Fibroblast of lung (primary cell): ENCODE data around the gene MSX1. TPM values are rescaled to one million over a fixed set of nuclear protein-coding genes. Genes with fewer than 3 reads are reported as not detected.
A peak's percentile ranks its signal among the peaks of the same experiment; 100 is the strongest.

ENCODE experiments used
- DNase-seq, 2 donors: peaks; one replicate each; pipeline versions ENCODE4 v3.0.0 to v3.0.0-alpha.2; 2010; ENCODE audit warnings: low read depth in 2 of 2
- H2AFZ ChIP-seq: 2 replicates; pipeline ENCODE4 v1.5.1; 2012; ENCODE audit warnings: low read length, control low read depth, inconsistent platforms
- H3K27ac ChIP-seq: 2 replicates; pipeline ENCODE4 v1.5.1; 2011; ENCODE audit warnings: low read length, control low read depth; ENCODE audit not compliant: insufficient read depth
- H3K27me3 ChIP-seq: 2 replicates; pipeline ENCODE4 v1.5.1; 2011; ENCODE audit warnings: mild to moderate bottlenecking, low read length; ENCODE audit not compliant: control insufficient read depth, insufficient read depth
- H3K36me3 ChIP-seq: 2 replicates; pipeline ENCODE4 v1.5.1; 2011; ENCODE audit warnings: low read length; ENCODE audit not compliant: control insufficient read depth, insufficient read depth
- H3K4me1 ChIP-seq: 2 replicates; pipeline ENCODE4 v1.5.1; 2011; ENCODE audit warnings: low read length; ENCODE audit not compliant: control insufficient read depth, insufficient read depth; ENCODE audit errors: extremely low read depth
- H3K4me2 ChIP-seq: 2 replicates; pipeline ENCODE4 v1.5.1; 2011; ENCODE audit warnings: low read length, control low read depth; ENCODE audit not compliant: insufficient read depth; ENCODE audit errors: extremely low read depth
- H3K4me3 ChIP-seq, 4 experiments: fragments of 200-600 bp in 1 of 4; sonication (generic) in 1 of 4; replicated peaks in 1 of 4; 2 replicates each; pipeline ENCODE4 v1.5.1; 2011 to 2016; ENCODE audit warnings: low read length in 4 of 4, low read depth in 3 of 4, mild to moderate bottlenecking in 3 of 4, control low read depth in 2 of 4, inconsistent platforms in 1 of 4, mixed read lengths in 1 of 4; ENCODE audit not compliant: insufficient read depth in 1 of 4; ENCODE audit errors: control extremely low read depth in 1 of 4
- H3K79me2 ChIP-seq: 2 replicates; pipeline ENCODE4 v1.5.1; 2012; ENCODE audit warnings: mild to moderate bottlenecking, low read length, inconsistent platforms; ENCODE audit not compliant: control insufficient read depth, insufficient read depth
- H3K9ac ChIP-seq: 2 replicates; pipeline ENCODE4 v1.5.1; 2011; ENCODE audit warnings: mild to moderate bottlenecking, low read length, control low read depth; ENCODE audit not compliant: insufficient read depth
- H3K9me3 ChIP-seq: 2 replicates; pipeline ENCODE4 v1.5.1; 2012; ENCODE audit warnings: low read depth, low read length; ENCODE audit not compliant: control insufficient read depth, insufficient read depth
- H4K20me1 ChIP-seq: 2 replicates; pipeline ENCODE4 v1.5.1; 2011; ENCODE audit warnings: low read length; ENCODE audit not compliant: control insufficient read depth, insufficient read depth; ENCODE audit errors: extremely low read depth
- EZH2 ChIP-seq: IDR thresholded peaks from 2 replicates; pipeline ENCODE4 v1.5.1; 2012; ENCODE audit warnings: low read length, control low read depth, mild to moderate bottlenecking; ENCODE audit errors: missing control alignments
- polyA plus RNA-seq, 2 donors: library from polyadenylated mRNA; depleted of rRNA in 1 of 2; stranded (reverse) in 1 of 2; unstranded in 1 of 2; fragments of >200 nt; gene quantifications; 2 replicates each; pipeline ENCODE4 v1.2.1, GENCODE V29; 2011 to 2012; ENCODE audit warnings: missing spikeins in 1 of 2
- total RNA-seq: library from RNA; depleted of rRNA; stranded (reverse); fragments of >200 nt; gene quantifications from 2 replicates; pipeline ENCODE4 v1.2.1, GENCODE V29; 2014
- TF ChIP-seq, protein P1 (sequence below), 2 donors: IDR thresholded peaks in 1 of 2; conservative IDR thresholded peaks in 1 of 2; 1 replicate in 1 of 2; 2 replicates in 1 of 2; pipeline ENCODE4 v1.5.1; 2011 to 2012; ENCODE audit warnings: low read length in 2 of 2, control low read depth in 1 of 2, inconsistent platforms in 1 of 2, low read depth in 1 of 2, mild to moderate bottlenecking in 1 of 2

The MSX1 gene
- total and polyA plus RNA-seq, 2 donors (not counting 1 experiment from before 2014, with no cell fraction given): 1.3 to 2.1 TPM

DNA sequence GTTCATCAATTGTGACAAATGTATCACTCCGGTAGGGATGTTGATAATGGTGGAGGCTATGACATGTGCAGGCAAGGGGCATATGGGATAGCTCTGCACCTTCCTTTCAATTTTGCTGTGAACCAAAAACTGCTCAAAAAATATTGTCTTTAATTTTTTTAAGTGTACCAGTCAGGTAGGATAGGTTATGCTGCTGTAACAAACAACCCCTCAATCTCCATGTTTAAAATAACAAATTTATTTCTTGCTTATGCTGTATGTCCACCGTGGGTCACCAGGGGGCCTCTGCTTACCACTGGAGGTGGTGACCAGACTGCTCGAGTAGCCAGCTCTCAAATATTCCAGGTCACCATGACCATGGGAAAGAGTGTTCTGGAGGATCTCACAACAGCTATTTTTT is 23.4 kb upstream of the MSX1 start:
- H3K79me2 ChIP-seq: no peaks in the 10 kb centered on the region
- H3K4me3 ChIP-seq: no peak overlapping the region
- no peaks in the 10 kb centered on the region for H3K9me3 ChIP-seq
- no peaks in the 10 kb centered on the region for H3K27me3 ChIP-seq
- H3K27ac ChIP-seq: no peak overlapping the region
- no peak overlapping the region for H3K9ac ChIP-seq
- no peak for DNase-seq
- TF ChIP-seq, protein P1, sequence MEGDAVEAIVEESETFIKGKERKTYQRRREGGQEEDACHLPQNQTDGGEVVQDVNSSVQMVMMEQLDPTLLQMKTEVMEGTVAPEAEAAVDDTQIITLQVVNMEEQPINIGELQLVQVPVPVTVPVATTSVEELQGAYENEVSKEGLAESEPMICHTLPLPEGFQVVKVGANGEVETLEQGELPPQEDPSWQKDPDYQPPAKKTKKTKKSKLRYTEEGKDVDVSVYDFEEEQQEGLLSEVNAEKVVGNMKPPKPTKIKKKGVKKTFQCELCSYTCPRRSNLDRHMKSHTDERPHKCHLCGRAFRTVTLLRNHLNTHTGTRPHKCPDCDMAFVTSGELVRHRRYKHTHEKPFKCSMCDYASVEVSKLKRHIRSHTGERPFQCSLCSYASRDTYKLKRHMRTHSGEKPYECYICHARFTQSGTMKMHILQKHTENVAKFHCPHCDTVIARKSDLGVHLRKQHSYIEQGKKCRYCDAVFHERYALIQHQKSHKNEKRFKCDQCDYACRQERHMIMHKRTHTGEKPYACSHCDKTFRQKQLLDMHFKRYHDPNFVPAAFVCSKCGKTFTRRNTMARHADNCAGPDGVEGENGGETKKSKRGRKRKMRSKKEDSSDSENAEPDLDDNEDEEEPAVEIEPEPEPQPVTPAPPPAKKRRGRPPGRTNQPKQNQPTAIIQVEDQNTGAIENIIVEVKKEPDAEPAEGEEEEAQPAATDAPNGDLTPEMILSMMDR (conservative IDR thresholded peaks at IDR 0.05 in 1 of 2, IDR thresholded peaks at IDR 0.05 in 1 of 2; ENCODE audit: low read depth in 1 of 2, low read length in 2 of 2): no peak
- TF ChIP-seq EZH2: no peak
- no peak overlapping the region for H2AFZ ChIP-seq
- no peaks in the 10 kb centered on the region for H4K20me1 ChIP-seq
- H3K36me3 ChIP-seq: no peaks in the 10 kb centered on the region
- no peak overlapping the region for H3K4me2 ChIP-seq
- H3K4me1 ChIP-seq: no peaks in the 10 kb centered on the region

DNA sequence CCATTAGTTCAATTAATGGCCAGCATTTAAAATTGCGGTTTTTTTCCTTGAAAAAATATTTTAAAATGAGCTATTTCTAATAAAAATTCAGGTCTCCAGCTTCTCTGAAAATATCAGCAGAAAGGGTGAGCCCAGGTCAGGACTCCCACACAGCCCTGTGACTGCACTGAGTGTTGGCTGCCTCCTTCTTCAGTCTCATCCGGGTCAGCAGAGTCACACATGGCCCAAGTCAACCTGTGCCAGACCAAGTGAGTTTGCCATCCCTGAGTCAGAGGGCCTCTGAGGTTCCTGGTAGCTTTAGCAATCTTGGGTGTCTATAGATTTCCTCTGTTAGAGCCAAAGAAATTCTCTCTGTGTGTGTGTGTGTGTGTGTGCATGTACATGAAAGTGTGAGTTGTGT is 22.1 kb upstream of the MSX1 start:
- Histone ChIP-seq H2AFZ (no peak overlapping the region), H3K27ac (no peak overlapping the region), H4K20me1 (no peaks in the 10 kb centered on the region), H3K4me2 (no peak overlapping the region), H3K4me3 (no peak overlapping the region), H3K36me3 (no peaks in the 10 kb centered on the region), H3K79me2 (no peaks in the 10 kb centered on the region), H3K9me3 (no peaks in the 10 kb centered on the region), H3K9ac (no peak overlapping the region), H3K4me1 (no peaks in the 10 kb centered on the region), H3K27me3 (no peaks in the 10 kb centered on the region)
- TF ChIP-seq, protein P1 (conservative IDR thresholded peaks at IDR 0.05 in 1 of 2, IDR thresholded peaks at IDR 0.05 in 1 of 2; ENCODE audit: low read depth in 1 of 2, low read length in 2 of 2): no peak
- no peak for TF ChIP-seq EZH2
- peak in 1 of 2 donors; percentile 25 for DNase-seq

DNA sequence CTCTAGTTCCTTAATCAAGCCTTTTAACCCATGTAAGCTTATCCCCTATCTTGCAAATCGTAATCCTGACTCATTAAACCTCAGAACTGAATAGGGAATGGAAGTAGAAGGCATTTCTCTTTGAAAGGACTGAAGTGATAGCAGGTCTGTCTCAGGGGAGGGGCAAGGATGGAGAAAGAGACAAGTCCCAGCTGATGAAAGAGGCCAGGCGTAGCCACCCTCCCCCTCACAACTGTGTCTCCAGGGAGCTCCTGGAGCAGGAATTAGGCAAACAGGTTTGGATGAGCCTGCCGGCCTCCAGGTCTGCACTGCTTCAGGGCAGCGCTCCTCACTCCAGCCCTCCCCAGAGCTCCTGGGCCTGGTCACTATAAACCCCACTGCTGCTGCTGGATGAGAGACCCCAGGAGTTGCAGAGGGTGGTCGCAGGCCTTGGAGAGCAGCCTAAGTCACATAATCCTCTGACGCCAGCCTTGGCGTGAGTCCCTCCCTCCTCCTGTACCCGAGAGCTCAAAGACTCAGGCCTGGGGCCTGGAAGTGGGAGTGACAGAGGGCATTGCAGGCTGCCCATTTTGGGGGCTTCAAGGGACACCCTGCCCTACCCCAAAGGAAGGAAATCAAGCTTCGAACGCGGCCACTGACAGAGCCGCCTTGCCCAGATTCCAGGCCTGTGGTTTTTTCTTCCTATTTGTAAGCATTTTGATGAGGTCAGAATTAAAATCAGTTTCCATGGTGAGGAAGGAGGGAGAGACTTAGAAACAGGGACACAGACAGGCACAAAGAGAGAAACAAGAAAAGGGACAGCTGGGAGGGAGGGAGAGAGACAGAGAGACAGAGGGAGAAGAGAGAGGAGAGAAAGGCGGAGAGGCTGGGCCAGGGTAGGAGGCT is 21.2 kb upstream of the MSX1 start:
- H3K9ac ChIP-seq: no peak overlapping the region
- H3K36me3 ChIP-seq: no peaks in the 10 kb centered on the region
- H3K4me2 ChIP-seq: no peak overlapping the region
- no peaks in the 10 kb centered on the region for H4K20me1 ChIP-seq
- no peaks in the 10 kb centered on the region for H3K27me3 ChIP-seq
- peak in 1 of 2 donors; percentile 62 for DNase-seq
- H3K27ac ChIP-seq: no peak overlapping the region
- no peak overlapping the region for H2AFZ ChIP-seq
- H3K79me2 ChIP-seq: no peaks in the 10 kb centered on the region
- no peaks in the 10 kb centered on the region for H3K4me1 ChIP-seq
- TF ChIP-seq, protein P1 (conservative IDR thresholded peaks at IDR 0.05 in 1 of 2, IDR thresholded peaks at IDR 0.05 in 1 of 2; ENCODE audit: low read depth in 1 of 2, low read length in 2 of 2): no peak
- no peak overlapping the region for H3K4me3 ChIP-seq
- no peaks in the 10 kb centered on the region for H3K9me3 ChIP-seq
